BJ (cell line): Measurements from ENCODE around the gene PGGT1B. TPM values are rescaled to one million over a fixed set of nuclear protein-coding genes. Genes with fewer than 3 reads are reported as not detected.

Experiments
- CTCF ChIA-PET: fragments of 350-600 bp; formaldehyde crosslinking; extraction: SDS; loops from one replicate; lab custom pipeline; 2021; ENCODE audit warnings: antibody characterized with exemption, inconsistent platforms; lab: Yijun Ruan, JAX
- POLR2A ChIA-PET: fragments of 300-600 bp; sonication (Branson Sonifier 250); formaldehyde crosslinking; extraction: SDS; loops from one replicate; lab custom pipeline; 2021; ENCODE audit warnings: antibody characterized with exemption; lab: Charles Lee
- DNase-seq: peaks from one replicate; pipeline ENCODE4 v3.0.0-alpha.2; 2011; ENCODE audit warnings: low read depth
- H3K27me3 ChIP-seq: 2 replicates; pipeline ENCODE4 v1.6.0; 2011; ENCODE audit warnings: low read length; ENCODE audit not compliant: control insufficient read depth, insufficient read depth
- H3K36me3 ChIP-seq: 2 replicates; pipeline ENCODE4 v1.5.1; 2011; ENCODE audit warnings: low read length; ENCODE audit not compliant: control insufficient read depth, insufficient read depth
- H3K4me3 ChIP-seq: 2 replicates; pipeline ENCODE4 v1.5.1; 2011; ENCODE audit warnings: low read depth, mild to moderate bottlenecking, control low read depth, low read length
- CTCF ChIP-seq: IDR thresholded peaks from 2 replicates; pipeline ENCODE4 v1.5.1; 2011; ENCODE audit warnings: low read depth, mild to moderate bottlenecking, control low read depth, inconsistent platforms, low read length, moderate library complexity; ENCODE audit not compliant: insufficient read depth
- polyA plus RNA-seq: library from polyadenylated mRNA; depleted of rRNA; stranded (reverse); fragments of >200 nt; gene quantifications from 2 replicates; pipeline ENCODE4 v1.2.3, GENCODE V29; 2011

PGGT1B gene
- polyA plus RNA-seq, 1 experiment, result 2.1 TPM

GRCh38 chr5:115243412-115243811 is 19.3 kb downstream of the PGGT1B start:
- CTCF ChIA-PET, result interaction anchor here (1.3 kb wide), 1 partner anchor 9 kb away, joined by 3 read pairs; no protein-coding TSS in a partner anchor
- no peak for DNase-seq
- no peak for TF ChIP-seq CTCF

GRCh38 chr5:115241881-115242642 is 20.6 kb downstream of the PGGT1B start:
- no peak for TF ChIP-seq CTCF

More at GRCh38 chr5:115243412-115243811, 19.3 kb downstream of the PGGT1B start:
- Histone ChIP-seq H3K36me3 (peaks cover 4% of the 10 kb centered on the region; the same call in 1 of the 2 replicates), H3K27me3 (no peaks in the 10 kb centered on the region), H3K4me3 (no peak overlapping the region)
- POLR2A ChIA-PET, result no interaction called here

GRCh38 chr5:115237066-115237465 is 25.6 kb downstream of the PGGT1B start:
- no peak overlapping the region for H3K4me3 ChIP-seq
- no peak for TF ChIP-seq CTCF
- CTCF ChIA-PET, result interaction anchor here (1.0 to 1.5 kb wide), 4 partner anchors 9 to 141 kb away, joined by 3 to 4 read pairs (median 3); no protein-coding TSS in a partner anchor
- POLR2A ChIA-PET, result no interaction called here
- peaks cover 4% of the 10 kb centered on the region for H3K36me3 ChIP-seq
- no peak for DNase-seq
- H3K27me3 ChIP-seq, result no peaks in the 10 kb centered on the region

More at GRCh38 chr5:115241881-115242642, 20.6 kb downstream of the PGGT1B start:
- no peaks in the 10 kb centered on the region for H3K27me3 ChIP-seq
- H3K36me3 ChIP-seq, result peaks cover 4% of the 10 kb centered on the region; the same call in 1 of the 2 replicates
- no peak for DNase-seq
- ChIA-PET POLR2A (no interaction called here), CTCF (no interaction called here)
- H3K4me3 ChIP-seq, result no peak overlapping the region

- POLR2A ChIA-PET, result no interaction called here
- Histone ChIP-seq H3K27me3 (no peaks in the 10 kb centered on the region), H3K4me3 (no peak overlapping the region), H3K36me3 (peaks cover 4% of the 10 kb centered on the region)
- CTCF ChIA-PET, result interaction anchor here (1.1 to 1.5 kb wide), 2 partner anchors 11 to 140 kb away, joined by 3 read pairs; no protein-coding TSS in a partner anchor
- no peak for DNase-seq
- TF ChIP-seq CTCF, result no peak
These were observed 26.1 kb downstream of the PGGT1B start for GRCh38 chr5:115236599-115236998.

GRCh38 chr5:115231598-115231997 is 31.1 kb downstream of the PGGT1B start:
- CTCF ChIA-PET, result interaction anchor here (1.2 kb wide), 1 partner anchor 15 kb away, joined by 3 read pairs; no protein-coding TSS in a partner anchor
- Histone ChIP-seq H3K27me3 (no peaks in the 10 kb centered on the region), H3K4me3 (no peak overlapping the region), H3K36me3 (no peaks in the 10 kb centered on the region; the same call in 1 of the 2 replicates)
- no peak for DNase-seq
- no peak for TF ChIP-seq CTCF
- POLR2A ChIA-PET, result no interaction called here
